Adrenal gland (tissue), 12 donors: Measurements from ENCODE around the gene TOGARAM2. TPM values are rescaled to one million over a fixed set of nuclear protein-coding genes. Genes with fewer than 3 reads are reported as not detected.

Experiments used
- DNase-seq, 7 donors: peaks; one replicate each; pipeline ENCODE4 v3.0.0-alpha.2; 2019 to 2020
- H3K27ac ChIP-seq, 5 donors: fragments of 200-600 bp; sonication (generic) in 4 of 5; 1 replicate in 3 of 5; 2 replicates in 2 of 5; pipeline versions ENCODE4 v1.5.1 to v1.8.0; 2016 to 2020; ENCODE audit warnings: mild to moderate bottlenecking in 1 of 5
- H3K27me3 ChIP-seq: fragments of 200-600 bp; 2 replicates; pipeline ENCODE4 v1.8.0; 2021
- H3K36me3 ChIP-seq, 2 donors: fragments of 200-600 bp; replicated peaks in 1 of 2; 1 replicate in 1 of 2; 2 replicates in 1 of 2; pipeline versions ENCODE4 v1.5.1 to v1.8.0; 2018 to 2022
- H3K4me1 ChIP-seq, 2 donors: fragments of 200-600 bp; replicated peaks in 1 of 2; 1 replicate in 1 of 2; 2 replicates in 1 of 2; pipeline versions ENCODE4 v1.5.1 to v1.8.0; 2018 to 2021
- H3K4me3 ChIP-seq, 4 donors: fragments of 200-600 bp; sonication (generic) in 3 of 4; one replicate each; pipeline ENCODE4 v1.5.1; 2016 to 2018
- H3K9me3 ChIP-seq, 3 donors: fragments of 200-600 bp; sonication (generic) in 1 of 3; replicated peaks in 1 of 3; 1 replicate in 2 of 3; 2 replicates in 1 of 3; pipeline versions ENCODE4 v1.5.1 to v1.8.0; 2016 to 2021
- POLR2A ChIP-seq, 2 donors: fragments of 450-650 bp; IDR thresholded peaks; one replicate each; pipeline ENCODE4 v1.6.1; 2017; ENCODE audit warnings: antibody characterized with exemption in 2 of 2, mild to moderate bottlenecking in 2 of 2, moderate library complexity in 1 of 2
- WGBS, 4 donors: extraction: QIAGEN DNeasy Blood & Tissue Kit in 2 of 4; methylation state at CpG; one replicate each; pipeline versions ENCODE4 v1.1.5 to v1.1.7; 2013 to 2017; 5-methylcytosine and 5-hydroxymethylcytosine counted together
- intact Hi-C, 2 donors: fragments of 100-400 bp; cut with DNase I; formaldehyde crosslinking; loops; one replicate each; pipeline versions ENCODE4 v1.14.1 to v1.15.0; 2022 to 2023
- polyA plus RNA-seq, 3 donors: library from polyadenylated mRNA; stranded (reverse); fragments of 200-250 nt in 2 of 3; fragments of 350-450 nt in 1 of 3; fragmentation: Illumina TruSeq in 1 of 3; extraction: RNeasy Lipid Tissue Mini Kit (QIAGEN cat#74804) in 1 of 3; gene quantifications; one replicate each; pipeline ENCODE4 v1.2.3, GENCODE V29; 2013 to 2014
- total RNA-seq, 9 donors: library from RNA; depleted of rRNA in 4 of 9; stranded (reverse); fragments of >200 nt in 4 of 9; fragments of 120-200 nt in 1 of 9; fragmentation: NEBNext Ultra II Directional in 1 of 9; extraction: Animal tissue kit (Norgen Biotek cat#: 25700) in 1 of 9; gene quantifications; one replicate each; pipeline versions ENCODE4 v1.1.0 to v1.2.4, GENCODE V29; 2013 to 2023
- TF ChIP-seq, protein P1 (sequence below), 6 experiments: fragments of 450-650 bp in 4 of 6; fragments of 200-600 bp in 2 of 6; sonication (generic) in 1 of 6; IDR thresholded peaks; 1 replicate in 5 of 6; 2 replicates in 1 of 6; pipeline versions ENCODE4 v1.5.1 to v1.8.0; 2016 to 2021; ENCODE audit warnings: antibody characterized with exemption in 6 of 6, mild to moderate bottlenecking in 2 of 6, moderate library complexity in 1 of 6
- donor health status: healthy with polysubstance abuse.
- donor health status: Bipolar disorder and iron deficiency.
- donor health status: DM: yes; HTN: yes; CAD: no.
- donor health status: DM: no; HTN: no; CAD: no.
- donor health status: DM: no; HTN: no; CAD: no.
- donor health status: DM: yes; HTN: yes; CAD: no.

The TOGARAM2 gene
- total and polyA plus RNA-seq, 12 donors = under 0.01 to 26.4 (median 1.1) TPM

DNA sequence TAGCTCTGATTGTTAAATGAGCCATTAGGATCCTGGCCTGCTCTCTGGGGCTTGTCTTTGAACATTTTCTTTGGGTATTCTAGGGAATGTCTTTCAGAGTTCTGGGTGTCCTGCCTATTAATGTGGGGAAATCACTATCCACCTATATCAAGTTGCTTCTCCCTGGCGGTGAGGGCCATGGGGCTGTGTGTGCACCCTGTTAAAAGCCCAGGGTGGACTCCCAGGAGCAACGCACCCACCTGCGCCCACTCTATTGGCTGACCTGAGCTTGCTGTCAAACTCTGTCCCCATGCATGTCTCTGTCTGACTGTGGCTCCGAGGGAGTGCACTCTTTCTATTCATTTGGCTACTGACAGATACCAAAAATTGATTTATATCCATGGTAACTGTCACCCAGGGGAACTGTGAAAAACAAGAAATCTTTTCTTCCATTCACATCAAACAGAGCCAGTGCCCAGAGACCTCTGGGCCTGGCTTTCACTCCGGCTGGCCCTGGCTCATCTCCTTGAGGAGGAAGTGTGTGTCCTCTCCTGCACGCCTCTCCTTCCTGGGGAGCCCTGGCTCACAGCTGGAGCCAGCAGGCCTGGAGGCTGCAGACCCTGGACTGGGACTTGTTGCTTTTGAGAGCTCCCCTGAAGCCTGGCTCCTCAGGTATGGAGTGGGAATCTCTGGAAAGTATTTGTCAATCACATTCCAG lies 10.5 kb upstream of the TOGARAM2 start:
- 78 to 88% (median 84%) methylated on average over 6 of the region's 6 CpGs for WGBS, 4 donors
- intact Hi-C loops = no loop called here
- H3K27ac ChIP-seq = no peak overlapping the region
- TF ChIP-seq POLR2A (IDR thresholded peaks at IDR 0.05) = no peak
- TF ChIP-seq, protein P1, sequence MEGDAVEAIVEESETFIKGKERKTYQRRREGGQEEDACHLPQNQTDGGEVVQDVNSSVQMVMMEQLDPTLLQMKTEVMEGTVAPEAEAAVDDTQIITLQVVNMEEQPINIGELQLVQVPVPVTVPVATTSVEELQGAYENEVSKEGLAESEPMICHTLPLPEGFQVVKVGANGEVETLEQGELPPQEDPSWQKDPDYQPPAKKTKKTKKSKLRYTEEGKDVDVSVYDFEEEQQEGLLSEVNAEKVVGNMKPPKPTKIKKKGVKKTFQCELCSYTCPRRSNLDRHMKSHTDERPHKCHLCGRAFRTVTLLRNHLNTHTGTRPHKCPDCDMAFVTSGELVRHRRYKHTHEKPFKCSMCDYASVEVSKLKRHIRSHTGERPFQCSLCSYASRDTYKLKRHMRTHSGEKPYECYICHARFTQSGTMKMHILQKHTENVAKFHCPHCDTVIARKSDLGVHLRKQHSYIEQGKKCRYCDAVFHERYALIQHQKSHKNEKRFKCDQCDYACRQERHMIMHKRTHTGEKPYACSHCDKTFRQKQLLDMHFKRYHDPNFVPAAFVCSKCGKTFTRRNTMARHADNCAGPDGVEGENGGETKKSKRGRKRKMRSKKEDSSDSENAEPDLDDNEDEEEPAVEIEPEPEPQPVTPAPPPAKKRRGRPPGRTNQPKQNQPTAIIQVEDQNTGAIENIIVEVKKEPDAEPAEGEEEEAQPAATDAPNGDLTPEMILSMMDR (IDR thresholded peaks at IDR 0.05) = no peak
- no peaks in the 10 kb centered on the region for H3K27me3 ChIP-seq
- peaks cover 0 to 5% of the 10 kb centered on the region in 2 donors for H3K4me1 ChIP-seq
- no peak for DNase-seq
- no peaks in the 10 kb centered on the region for H3K36me3 ChIP-seq
- H3K9me3 ChIP-seq = no peaks in the 10 kb centered on the region
- H3K4me3 ChIP-seq = no peak overlapping the region

DNA sequence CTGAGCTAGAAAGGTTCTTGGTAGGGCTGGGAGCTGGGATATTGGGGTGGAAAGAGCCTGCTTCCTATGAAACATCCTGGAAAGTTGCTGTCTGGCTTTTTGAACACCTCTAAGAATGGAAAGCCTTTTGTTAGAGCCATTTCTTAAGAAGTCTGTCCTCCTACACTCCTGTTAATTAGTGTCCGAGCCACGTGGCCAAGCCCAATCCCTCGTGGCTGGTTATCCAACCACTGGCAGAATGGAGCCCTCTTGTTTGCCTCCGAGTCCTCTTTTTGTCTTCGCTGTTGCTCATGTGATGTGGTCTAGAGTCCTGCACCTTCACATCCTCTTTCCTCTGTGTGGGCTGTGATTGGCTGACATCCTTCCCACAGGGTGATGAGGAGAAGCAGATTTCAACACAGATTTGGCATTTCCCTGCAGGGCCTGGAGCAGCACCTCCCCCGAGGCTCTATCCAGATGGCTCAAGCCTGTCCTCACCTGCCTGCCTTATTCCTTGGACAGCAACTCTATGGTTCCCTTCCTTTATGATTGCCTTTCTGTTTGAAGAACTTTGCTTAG lies 8.2 kb upstream of the TOGARAM2 start:
- H3K36me3 ChIP-seq = no peaks in the 10 kb centered on the region
- H3K27me3 ChIP-seq = no peaks in the 10 kb centered on the region
- H3K4me3 ChIP-seq = no peak overlapping the region
- intact Hi-C loops = no loop called here
- no peak overlapping the region for H3K27ac ChIP-seq
- H3K4me1 ChIP-seq = peaks cover 0 to 5% of the 10 kb centered on the region in 2 donors
- TF ChIP-seq, protein P1 (IDR thresholded peaks at IDR 0.05) = no peak
- TF ChIP-seq POLR2A (IDR thresholded peaks at IDR 0.05) = no peak
- DNase-seq = no peak
- H3K9me3 ChIP-seq = no peaks in the 10 kb centered on the region
- 83 to 87% (median 84%) methylated on average over 6 of the region's 6 CpGs for WGBS, 4 donors

DNA sequence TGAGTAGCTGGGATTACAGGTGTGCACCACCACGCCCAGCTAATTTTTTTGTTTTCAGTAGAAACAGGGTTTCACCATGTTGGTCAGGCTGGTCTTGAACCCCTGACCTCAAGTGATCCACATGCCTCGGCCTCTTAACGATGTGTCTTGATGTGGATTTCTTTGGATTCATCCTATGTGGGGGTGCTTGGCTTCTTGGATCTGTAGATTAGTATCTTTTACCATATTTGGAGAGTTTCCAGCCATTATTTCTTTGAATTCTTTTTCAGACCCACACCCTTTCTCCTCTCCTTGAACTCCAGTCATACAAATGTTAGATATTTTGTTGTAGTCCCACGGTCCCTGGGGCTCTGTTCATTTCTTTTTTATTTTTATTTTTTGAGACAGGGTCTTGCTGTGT lies 6.8 kb upstream of the TOGARAM2 start:
- Histone ChIP-seq H3K27me3 (no peaks in the 10 kb centered on the region), H3K4me1 (peaks cover 0 to 3% of the 10 kb centered on the region in 2 donors), H3K4me3 (no peak overlapping the region), H3K27ac (no peak overlapping the region), H3K36me3 (no peaks in the 10 kb centered on the region), H3K9me3 (no peaks in the 10 kb centered on the region)
- TF ChIP-seq, protein P1 (IDR thresholded peaks at IDR 0.05) = no peak
- no peak for TF ChIP-seq POLR2A (IDR thresholded peaks at IDR 0.05)
- WGBS, 4 donors = 93 to 98% (median 95%) methylated on average over 4 of the region's 4 CpGs
- no peak for DNase-seq
- intact Hi-C loops = no loop called here

DNA sequence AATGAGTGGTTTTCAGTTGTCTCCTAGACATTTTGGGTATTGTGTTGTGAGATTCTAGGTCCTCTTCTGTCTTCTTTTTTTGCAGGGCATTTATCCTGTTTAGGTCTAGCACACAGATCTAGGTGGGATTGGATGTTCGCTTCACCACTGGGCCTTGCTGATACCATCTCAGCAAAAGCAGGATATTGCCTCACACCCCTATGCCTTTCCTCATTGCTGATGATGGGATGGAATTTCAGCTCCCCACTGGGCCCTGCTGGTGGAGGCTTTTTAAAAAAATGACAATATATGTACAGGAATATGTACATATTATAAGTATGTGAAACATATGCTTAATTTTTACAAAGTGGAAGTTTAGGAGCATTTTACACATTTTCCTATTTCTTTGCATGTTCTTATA lies 5.4 kb upstream of the TOGARAM2 start:
- 83 to 100% (median 92%) methylated on average over 1 of the region's 1 CpG for WGBS, 4 donors
- no peaks in the 10 kb centered on the region for H3K27me3 ChIP-seq

More for the DNA sequence above, 5.4 kb upstream of the TOGARAM2 start:
- Histone ChIP-seq H3K4me1 (no peaks in the 10 kb centered on the region), H3K27ac (no peak overlapping the region), H3K4me3 (no peak overlapping the region), H3K9me3 (no peaks in the 10 kb centered on the region), H3K36me3 (no peaks in the 10 kb centered on the region)
- TF ChIP-seq, protein P1 (IDR thresholded peaks at IDR 0.05) = no peak
- no peak for TF ChIP-seq POLR2A (IDR thresholded peaks at IDR 0.05)
- intact Hi-C loops = no loop called here
- DNase-seq = no peak
